GM15510 (cell line): ENCODE results near the gene SUN5.

ENCODE experiments used
- POLR2A ChIP-seq: IDR thresholded peaks from 3 replicates; pipeline ENCODE4 v1.6.1; 2011; ENCODE audit warnings: borderline replicate concordance; ENCODE audit not compliant: insufficient read length; ENCODE audit errors: extremely low read depth

SUN5 gene, protein sequence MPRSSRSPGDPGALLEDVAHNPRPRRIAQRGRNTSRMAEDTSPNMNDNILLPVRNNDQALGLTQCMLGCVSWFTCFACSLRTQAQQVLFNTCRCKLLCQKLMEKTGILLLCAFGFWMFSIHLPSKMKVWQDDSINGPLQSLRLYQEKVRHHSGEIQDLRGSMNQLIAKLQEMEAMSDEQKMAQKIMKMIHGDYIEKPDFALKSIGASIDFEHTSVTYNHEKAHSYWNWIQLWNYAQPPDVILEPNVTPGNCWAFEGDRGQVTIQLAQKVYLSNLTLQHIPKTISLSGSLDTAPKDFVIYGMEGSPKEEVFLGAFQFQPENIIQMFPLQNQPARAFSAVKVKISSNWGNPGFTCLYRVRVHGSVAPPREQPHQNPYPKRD

DNA sequence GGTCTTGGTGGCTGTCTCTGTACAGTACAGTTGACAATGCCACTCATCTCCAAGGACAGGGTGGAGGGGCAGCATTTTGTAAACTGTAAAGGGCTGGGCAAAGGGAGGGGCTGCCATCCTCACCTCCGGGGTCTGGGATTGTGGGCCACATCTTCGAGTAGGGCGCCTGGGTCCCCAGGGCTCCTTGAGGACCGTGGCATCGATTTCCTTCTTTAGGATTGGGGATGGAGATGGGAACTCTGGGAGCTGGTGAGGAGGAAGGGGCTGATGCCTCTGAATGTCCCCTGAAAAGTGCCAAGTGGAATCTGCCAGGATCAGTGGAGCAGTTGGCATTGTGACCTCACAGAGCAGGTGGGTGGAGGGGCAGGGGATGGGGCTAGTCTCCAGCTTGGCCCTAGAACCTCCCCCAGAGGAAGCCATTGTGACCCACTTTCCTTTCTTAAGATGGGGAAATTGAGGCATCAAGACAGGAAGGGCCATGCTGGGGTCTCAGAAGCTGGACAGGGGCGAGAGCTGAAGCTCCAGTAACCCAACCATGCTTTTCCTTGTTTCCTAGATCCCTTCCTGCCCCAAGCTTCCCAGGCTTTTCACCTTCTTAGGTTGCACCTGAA, at the start of gene SUN5:
Gene SUN5, minus strand, starts transcription at position 293 of the 611 bp plus-strand sequence. Its CDS starts 93 bp downstream, at position 200.
- TF ChIP-seq POLR2A = no peak

- no peak for TF ChIP-seq POLR2A
Observed at GRCh38 chr20:33053291-33054106, 49.3 kb upstream of the SUN5 start, which contains the start of gene BPIFB3. BPIFB3 (plus strand) TSS chr20:33053903; CDS start chr20:33055436, 1,533 bp downstream.

- TF ChIP-seq POLR2A = no peak
Observed at GRCh38 chr20:33051333-33051732, 47.1 kb upstream of the SUN5 start.

GRCh38 chr20:33046412-33046811, 42.2 kb upstream of the SUN5 start:
- no peak for TF ChIP-seq POLR2A

- TF ChIP-seq POLR2A = no peak
Observed at GRCh38 chr20:33043731-33044181, 39.5 kb upstream of the SUN5 start.

DNA sequence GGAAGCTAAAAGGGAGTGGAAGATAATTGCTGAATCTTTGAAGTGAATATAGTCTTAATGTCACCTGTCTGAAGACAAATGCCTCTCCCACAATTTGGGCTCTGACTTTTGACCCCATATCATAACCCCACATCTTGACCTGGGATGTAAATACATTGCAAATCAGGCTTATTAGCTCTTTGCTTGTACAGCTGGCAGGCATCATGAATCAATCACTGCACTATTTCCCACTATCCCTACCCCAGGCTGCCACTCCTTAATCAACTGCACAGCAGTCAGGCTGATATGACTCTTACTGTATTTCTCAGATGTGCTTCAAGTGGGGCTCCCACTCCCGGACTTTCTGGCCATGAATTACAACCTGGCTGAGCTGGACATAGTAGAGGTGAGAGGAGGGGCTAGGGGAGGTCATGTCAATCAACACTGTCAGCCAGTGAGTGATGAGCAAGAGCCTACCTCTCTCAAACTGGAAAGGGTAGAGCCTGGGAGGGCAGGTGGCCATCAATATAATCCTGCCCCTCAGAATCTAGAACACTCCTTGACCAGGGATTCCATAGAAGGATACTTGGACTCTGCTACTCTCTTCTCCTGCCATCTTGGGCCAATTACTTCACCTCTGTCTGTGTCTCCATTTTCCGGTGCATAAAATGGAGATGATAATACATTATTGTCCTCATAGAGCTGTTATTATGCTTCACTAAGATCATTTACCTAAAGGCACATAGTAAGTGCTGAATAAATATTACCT, 38.9 kb upstream of the SUN5 start:
- no peak for TF ChIP-seq POLR2A

DNA sequence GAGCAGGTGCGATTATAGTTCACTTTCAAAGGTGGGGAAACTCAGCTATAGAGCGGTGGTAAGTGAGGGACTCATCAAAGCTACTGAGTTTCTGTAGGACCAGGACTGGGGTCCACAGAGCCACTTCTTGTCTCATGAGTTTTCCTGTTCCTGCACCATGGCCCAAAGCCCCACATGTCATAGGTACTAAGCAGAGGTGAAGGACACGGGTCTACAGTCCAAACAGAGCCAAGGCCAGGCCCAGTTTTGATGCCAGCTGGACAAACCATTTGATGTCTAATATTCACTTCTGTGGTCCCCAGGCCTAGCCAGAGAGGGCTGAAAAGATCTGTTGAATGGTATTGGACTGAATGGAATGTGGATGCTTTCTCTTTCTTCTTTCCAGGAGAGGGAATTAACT, 38.2 kb upstream of the SUN5 start:
- no peak for TF ChIP-seq POLR2A

GRCh38 chr20:33038243-33038642, 34.0 kb upstream of the SUN5 start:
- no peak for TF ChIP-seq POLR2A

DNA sequence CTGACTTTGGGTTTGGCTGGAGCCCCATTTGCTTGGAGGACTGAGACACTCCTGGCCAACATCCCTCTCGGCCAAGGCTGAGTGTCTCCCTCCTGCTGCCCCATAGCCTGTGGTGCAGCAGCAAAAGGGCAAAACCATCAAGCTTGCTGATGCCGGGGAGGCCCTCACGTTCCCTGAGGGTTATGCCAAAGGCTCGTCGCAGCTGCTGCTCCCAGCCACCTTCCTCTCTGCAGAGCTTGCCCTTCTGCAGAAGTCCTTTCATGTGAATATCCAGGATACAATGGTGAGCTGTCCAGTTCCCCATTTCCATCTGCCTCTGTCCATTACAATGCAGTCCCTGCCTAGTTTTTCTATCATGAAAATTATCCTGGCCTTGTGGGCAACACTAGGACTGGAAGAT, 33.2 kb upstream of the SUN5 start:
- no peak for TF ChIP-seq POLR2A

DNA sequence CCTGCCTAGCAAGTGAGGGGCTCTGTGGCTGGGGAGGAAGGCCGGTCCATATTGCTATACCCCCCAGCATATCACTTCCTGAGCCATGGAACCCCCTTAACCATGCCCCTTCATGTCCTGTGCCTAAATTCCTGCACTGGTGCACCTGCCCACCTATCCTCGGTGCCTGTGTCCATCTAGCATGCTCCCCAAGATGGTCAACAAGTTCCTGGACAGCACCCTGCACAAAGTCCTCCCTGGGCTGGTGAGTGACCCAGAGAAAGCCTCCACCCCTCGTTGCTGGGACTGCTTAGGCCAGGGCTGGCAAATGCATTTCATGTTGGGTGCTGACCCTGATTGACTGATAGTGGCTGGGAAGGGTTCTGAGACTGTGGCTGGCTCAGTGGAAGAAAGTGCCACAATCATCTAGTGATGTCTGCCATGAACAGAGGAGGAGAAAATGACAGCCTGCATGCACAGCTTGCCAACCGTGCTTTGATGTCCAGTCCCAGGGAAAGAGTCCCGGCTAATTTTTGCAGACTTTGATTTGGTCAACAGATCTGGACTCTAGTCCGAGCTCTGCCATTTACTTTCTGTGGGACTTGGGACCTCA, 30.8 kb upstream of the SUN5 start:
- no peak for TF ChIP-seq POLR2A

- TF ChIP-seq POLR2A = no peak
Observed at GRCh38 chr20:33034115-33034514, 29.9 kb upstream of the SUN5 start.

- no peak for TF ChIP-seq POLR2A
Observed at GRCh38 chr20:33033381-33033780, 29.1 kb upstream of the SUN5 start.

- TF ChIP-seq POLR2A = no peak
Observed at GRCh38 chr20:33032555-33032954, 28.3 kb upstream of the SUN5 start.

DNA sequence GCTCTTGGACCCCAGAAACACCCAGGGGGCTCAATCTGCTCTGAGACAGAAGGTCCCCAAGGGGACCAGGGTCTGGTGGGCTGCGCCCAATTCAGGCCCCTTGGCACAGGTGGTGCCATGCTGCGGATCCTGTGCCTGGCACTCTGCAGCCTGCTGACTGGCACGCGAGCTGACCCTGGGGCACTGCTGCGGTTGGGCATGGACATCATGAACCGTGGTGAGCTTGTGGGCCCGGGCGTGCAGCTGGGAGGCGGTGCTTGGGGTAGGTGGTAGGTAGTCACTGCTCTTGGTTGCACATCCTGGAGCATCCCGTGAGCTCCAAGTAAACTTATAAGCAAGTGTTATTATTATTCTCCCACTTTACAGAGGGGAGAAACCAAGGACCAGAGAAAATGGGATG, 27.3 kb upstream of the SUN5 start, which contains the start of gene BPIFB6:
Gene BPIFB6, plus strand, starts transcription at position 118 of the 400 bp plus-strand sequence. Its CDS starts 0 bp downstream, at position 118.
- no peak for TF ChIP-seq POLR2A

GRCh38 chr20:33030569-33030968, 26.3 kb upstream of the SUN5 start:
- no peak for TF ChIP-seq POLR2A

- no peak for TF ChIP-seq POLR2A
Observed at GRCh38 chr20:33030076-33030475, 25.8 kb upstream of the SUN5 start.
